Stimulated activated CD4-positive, alpha-beta T cell treated with anti-CD3 and anti-CD28 coated beads, Interleukin-2, amount 100 ng/mL, for 24 hours (primary cell): ENCODE measurements around the gene MYLK2.

Source experiments
- DNase-seq, 2 donors: peaks; one replicate each; pipeline ENCODE4 v3.0.0-alpha.2; 2020

The MYLK2 gene

DNA sequence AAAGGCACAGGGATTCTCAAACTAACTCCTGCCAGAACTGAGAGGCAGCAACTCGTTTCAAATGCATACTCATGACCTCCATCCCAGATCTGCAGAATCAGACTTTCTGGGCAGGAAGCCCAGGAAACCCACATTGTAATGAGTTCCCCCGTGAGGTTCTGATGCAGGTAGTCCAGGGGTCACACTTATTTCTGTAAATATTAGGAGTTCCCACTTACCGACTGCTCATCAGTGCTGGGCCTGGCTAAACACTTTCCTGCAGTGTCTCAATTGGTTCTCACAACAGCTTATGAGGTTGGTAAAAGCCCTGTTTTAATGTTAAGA, 39.6 kb downstream of the MYLK2 start:
- no peak for DNase-seq

DNA sequence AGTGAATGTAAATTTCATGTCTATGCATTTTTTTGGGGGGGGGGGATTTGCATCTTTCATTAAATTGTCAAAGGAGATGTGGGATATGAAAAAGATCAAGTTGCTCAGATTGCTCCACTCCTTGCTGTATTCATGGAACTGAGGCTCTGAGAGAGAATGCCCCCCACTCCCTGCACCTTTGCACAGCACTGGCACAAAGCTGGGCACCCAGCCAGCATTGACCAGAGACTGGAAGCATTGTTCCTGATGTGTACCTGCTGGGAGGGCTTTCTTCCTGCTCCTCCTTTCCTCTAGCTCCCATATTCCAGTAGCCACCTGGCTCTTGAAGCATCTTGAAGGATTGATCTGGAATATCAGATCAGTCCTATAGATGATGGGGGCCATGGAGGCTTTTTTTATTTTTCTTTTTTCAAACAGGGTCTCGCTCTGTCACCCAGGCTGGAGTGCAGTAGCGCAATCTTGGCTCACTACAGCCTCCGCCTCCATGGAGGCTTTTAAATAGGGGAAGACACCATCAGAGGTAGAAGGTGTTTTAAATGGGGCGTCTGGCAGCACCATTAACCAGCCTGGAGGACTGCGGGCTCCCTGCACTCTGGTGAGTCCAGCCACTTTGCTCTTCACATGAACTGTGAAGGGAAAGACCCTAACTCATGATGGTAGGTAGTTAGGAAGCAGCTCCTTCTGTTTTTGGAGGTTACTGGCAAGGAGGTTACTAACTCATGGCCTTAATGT, 40.3 kb downstream of the MYLK2 start:
- no peak for DNase-seq

DNA sequence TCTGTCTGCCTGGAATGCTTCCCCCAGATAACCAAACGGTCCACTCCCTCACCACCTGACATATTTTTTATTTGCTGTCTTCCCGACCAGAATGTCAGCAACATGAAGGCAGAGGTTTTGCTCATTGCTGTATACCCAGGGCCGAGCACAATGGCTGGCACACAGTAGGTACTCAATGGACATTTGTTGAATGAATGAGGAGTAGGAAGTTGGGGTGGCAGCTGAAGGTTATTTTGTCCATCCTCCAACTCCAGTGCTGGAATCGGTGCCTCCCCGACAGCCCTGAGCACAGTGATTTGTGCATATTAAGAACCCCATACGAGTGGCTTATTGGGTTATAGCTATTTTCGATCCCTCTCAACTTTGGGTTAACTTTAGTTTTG, 40.8 kb downstream of the MYLK2 start:
- no peak for DNase-seq

DNA sequence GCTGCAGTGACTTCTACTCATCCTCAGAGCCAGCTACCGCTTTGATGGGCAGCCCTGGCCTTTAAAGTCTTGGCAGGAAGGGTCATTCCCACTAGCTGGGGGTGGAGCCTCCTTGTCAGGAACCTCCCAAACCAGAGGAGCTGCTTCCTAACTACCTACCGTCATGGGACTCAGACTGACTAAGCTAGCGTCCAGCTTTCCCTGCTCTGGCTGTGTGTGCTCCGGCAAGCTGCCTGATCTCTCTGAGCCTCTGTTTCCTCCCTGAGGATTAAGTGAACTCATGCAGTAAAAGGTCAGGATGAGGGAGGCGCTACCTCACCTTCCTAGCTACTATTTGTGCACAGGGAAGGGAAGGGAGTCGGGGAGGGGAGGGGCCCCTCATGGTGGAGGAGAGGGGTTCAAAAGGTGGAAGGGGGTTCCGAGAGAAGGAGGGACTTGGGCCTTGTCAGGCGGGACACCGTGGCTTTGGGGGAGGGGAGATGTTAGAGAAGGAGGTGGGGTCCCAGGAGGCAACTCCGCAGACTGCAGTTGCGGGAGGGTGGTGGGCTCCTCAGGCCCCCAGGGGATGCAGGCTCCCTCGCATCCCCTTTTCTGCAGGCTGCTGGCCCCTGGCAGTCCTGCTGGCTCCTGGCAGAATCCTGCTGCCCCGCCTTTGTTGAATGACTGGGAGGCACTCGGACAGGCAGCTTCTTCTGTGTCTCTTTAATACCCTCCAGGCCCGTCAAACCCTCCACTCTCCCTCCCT, 41.4 kb downstream of the MYLK2 start:
- DNase-seq: no peak

DNA sequence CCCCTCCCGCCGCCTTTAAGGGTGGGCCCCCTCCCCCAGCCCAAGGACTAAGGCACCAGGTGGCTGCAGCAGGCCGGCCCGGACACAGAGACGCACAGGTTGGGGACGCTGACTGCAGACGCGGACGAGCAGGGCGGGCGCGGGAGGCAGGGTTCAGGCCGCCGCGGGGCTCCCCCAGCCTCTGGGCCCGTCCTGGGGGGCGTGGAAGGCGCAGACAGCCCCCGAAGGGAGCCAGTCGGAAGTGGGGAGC, 41.9 kb downstream of the MYLK2 start:
- no peak for DNase-seq

DNA sequence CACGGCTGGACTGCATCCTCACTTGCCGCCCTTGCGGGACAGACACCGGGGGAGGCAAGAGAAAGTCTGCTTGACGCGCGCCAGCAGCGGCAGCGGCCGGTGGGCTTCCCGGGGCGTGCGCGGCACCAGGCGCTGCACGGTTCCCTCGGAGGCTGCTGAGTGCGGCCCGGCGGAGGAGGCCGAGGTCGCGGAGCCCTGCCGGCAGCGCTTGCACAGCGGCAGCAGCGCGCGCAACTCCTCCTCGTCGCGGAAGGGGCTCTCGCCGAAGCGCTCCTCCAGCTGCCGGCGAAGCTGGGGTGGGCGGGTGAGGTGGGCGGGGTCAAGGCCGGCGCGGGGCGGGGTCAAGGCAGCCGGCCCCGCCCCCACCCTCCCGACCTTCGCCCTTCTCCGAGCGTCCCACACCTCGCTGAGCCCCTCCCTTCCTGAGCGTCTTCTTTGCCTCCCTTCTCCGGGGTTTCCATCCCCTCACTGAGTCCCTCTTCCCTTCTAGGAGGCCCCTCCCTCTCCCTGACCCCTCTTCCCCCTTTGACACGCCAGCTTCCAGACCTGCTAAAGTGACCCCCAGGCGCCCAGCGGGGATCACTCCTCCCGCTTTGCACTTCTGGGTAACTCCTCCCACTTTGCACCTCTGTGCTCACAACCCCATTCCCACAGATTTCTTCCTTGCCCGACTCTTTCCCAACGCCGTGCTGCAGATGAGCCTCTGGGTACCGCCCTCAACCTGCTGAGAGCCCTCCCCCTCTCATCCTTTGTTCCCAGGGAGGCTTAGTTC, 42.4 kb downstream of the MYLK2 start:
- DNase-seq: peak; percentile 64 to 75

DNA sequence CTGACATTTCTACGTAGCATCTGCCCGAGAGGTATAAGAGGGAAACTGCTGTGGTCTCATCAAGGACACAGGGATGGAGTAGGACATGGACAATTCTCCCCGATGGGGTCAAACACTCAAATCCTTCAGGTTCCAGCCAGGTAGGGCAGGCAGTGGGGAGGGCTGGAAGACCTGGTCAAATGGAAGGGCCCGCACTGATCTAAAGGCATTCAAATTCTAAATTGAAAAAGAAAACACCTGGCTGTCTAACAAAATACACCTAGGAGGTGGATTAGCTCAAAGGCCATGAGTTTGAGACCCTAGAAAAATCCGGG, 43.0 kb downstream of the MYLK2 start:
- DNase-seq: no peak

DNA sequence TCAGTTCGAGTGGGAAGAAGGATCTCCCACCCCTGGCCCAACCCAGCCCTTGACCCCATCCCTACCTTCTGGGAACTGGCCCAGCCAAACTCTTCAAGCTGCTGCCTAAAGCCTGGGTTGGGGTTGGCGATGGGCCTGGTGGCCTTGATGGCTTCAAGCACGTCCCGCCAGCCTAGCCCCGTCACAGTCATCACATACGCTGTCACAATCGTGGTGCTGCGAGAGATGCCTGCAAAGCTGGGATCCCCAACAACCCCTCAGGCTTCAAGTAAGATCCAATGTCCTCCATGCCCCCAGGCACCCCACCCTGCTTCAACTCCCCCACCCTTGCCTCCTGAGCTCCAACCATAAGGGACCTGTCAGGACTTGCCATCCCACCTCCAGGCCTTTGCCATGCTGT, 43.4 kb downstream of the MYLK2 start:
- DNase-seq: no peak

DNA sequence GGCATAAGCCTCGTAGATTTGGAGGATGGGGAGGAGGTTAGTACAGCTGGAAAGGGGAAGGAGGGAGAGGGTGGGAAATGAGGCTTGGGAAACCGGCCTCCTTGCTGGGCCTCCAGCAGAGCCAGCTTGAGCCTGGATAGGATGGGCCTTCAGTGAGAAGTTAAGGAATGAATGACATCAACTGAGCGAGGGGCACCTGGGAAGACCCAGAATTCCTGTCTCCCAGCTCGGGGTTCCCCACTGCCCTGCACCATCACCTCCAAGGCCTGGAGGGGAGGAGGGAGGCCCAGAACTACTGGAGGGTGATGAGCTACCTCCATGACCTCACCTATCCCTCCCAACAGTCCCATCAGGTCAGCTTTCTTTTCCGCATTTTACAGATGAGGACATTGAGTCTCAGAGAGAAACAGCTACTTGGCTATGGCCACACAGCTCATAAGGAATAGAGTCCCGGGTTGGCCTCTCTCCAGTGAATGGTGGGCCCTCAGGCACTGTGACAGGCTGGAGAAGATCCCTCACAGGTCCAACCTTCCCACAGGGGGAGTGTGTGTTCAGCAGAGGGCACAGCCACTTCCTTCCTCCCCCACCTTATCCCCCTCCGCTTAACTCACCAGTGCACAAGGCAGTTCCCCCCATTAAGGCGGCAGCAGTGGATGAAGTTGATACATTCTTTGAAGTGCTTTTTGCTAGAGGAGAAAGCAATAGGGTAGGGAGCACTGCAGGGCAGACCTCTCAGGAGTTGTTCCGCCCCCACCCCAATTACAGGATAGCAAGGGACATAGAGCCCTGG, 44.3 kb downstream of the MYLK2 start:
- DNase-seq: no peak

DNA sequence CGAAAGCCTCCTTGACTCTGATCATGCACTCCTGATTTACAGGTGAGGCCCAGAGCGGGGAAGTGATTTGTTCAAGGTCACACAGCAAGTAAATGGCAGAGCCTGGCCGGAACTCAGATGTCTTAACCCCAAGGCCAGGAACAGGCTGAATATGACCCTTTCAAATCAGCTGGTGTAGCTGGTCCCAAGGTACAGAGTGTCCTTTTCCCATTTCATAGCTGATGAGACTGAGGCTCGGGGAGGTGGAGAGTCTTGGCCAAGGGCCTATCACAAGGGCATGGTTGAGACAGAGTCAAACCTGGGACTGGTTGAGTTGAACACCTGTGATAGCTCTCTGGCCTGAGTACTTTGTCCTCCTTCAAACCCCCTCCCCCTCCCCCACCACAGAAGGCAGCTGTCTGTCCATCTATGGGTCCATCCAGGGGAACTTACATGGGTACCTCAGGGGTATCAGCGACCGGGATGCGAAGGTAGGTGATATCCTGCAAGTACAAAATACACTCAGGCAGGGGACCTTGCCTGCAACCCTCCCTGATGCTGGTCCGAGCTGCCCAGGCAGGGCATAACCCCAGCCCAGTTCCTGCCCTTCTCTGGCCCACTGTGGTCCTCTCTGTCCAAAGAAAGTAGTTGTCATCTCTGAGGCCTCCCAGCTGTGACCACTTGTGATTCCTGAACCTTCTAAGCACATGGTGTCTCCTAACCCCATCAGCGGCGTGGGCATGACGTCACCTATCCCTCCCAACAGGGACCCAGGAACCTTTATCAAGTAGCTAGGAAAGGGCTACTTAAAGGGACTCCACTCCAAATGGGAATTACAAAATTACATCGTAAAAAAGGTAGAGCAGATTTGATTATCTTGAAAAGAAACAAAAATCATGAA, 45.6 kb downstream of the MYLK2 start:
- no peak for DNase-seq

DNA sequence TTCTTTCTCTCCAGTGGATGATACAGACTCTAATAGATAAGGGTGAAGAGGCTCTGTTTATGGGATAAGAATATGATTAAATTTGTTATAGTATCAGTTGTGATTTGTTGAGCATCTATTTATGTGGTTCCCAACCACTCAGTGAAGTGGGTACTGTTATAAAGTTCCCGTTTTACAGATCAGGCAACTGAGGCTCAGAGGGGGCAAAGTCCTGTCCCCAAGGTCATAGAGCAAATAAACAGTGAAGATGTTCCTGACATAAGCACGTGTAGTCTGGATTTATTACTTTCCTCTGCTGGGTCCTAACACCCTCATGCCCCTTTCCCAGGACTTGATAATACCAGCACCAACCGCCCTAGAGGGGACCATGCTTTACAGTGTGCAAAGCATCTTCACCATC, 47.1 kb downstream of the MYLK2 start:
- DNase-seq: no peak

DNA sequence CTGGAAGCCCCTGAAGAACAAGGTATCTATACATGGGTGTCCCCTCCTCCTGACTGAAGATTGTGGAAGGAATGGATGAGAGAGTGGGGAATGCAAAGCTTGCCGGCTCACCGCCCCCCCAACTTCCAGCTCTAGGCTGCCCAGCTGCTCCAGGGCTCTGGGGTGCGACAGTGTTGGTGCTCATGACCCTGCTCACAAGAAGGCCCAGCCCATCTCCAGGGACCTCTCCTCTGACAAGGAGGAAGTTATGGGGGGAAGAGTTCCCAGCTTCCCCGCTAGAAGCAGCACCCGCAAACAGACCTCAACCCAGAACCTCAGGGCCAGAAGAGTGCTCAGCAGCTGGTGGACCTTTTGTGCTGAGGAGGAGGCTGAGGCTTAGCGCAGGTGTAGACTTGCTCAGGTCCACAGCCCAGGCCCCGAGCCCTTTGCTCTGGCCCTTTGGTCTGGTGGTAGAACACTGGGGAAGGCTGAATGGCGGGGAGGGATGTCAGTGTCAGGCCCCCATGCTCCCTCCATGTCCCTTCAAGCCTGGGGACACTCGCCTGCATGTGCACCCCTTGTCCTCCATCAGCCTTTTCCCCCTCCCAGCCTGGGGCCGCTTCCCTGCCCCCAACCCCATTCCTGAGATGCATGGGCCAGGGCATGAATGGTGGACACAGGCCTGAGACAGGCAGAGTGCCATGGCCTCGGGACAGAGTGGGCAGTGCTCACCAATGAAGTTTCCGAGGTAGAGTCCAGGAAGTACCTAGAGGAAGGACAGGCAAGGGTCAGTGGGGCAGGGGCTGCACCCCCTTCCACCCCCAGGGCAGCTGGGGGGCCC, 49.9 kb downstream of the MYLK2 start:
- no peak for DNase-seq

DNA sequence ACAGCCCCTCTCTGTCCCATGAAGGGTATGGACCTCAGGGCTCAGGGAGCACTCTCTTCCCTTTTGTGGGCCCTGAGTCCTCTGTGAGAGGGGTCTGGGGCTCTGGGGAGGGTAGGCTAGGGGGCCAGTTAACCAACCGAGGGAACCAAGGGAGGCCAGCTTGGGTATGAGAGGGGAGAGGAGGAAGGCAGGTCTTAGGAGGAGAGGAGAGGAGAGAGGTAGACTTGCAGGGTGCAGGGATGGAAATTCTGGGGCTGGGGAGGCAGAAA, 50.5 kb downstream of the MYLK2 start:
- no peak for DNase-seq

DNA sequence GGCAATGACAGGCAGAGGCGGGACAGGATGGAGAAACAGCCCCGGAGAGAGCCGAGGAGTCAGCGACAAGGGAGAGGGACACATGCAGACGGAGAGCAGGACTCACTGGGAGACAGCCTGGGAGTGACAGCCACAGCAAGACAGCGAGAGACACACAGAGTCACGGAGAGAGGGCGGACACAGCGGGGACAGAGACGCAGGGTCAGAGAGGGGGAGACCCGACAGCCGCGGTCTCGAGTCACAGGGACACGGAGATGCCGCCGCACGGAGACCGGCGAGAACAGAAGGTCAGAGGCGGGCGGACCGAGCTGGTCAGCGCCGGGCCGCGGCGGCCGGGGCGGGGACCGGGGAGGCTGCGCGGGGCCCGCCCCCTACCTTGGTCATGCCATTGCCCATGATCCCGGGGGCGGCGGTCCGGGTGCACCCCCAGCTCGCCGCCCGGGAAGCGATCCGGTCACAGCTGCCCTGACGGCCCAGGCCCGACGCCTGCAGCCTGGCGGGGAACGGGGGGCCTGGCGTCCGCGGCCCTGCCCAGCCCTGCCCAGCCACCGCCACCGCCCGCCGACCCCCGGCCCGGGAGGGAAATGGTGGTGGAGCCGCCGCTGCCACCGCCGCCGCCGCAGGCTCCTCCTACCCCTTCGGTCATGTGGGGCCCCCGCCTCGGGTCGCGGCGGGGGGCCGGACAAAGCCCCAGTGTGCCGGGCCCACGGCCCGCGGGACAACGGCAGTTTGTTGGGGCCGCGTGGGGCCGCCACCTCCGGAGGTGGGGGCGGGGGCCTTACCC, 51.0 kb downstream of the MYLK2 start, which contains the start of the genes DUSP15 and TTLL9:
DUSP15 (minus strand) TSS at position 586 of the 784 bp plus-strand sequence; CDS start at position 396, 190 bp downstream.
TTLL9 (plus strand) TSS at position 693 of the 784 bp plus-strand sequence. CDS start 493 bp downstream, outside the sequence.
- no peak for DNase-seq

DNA sequence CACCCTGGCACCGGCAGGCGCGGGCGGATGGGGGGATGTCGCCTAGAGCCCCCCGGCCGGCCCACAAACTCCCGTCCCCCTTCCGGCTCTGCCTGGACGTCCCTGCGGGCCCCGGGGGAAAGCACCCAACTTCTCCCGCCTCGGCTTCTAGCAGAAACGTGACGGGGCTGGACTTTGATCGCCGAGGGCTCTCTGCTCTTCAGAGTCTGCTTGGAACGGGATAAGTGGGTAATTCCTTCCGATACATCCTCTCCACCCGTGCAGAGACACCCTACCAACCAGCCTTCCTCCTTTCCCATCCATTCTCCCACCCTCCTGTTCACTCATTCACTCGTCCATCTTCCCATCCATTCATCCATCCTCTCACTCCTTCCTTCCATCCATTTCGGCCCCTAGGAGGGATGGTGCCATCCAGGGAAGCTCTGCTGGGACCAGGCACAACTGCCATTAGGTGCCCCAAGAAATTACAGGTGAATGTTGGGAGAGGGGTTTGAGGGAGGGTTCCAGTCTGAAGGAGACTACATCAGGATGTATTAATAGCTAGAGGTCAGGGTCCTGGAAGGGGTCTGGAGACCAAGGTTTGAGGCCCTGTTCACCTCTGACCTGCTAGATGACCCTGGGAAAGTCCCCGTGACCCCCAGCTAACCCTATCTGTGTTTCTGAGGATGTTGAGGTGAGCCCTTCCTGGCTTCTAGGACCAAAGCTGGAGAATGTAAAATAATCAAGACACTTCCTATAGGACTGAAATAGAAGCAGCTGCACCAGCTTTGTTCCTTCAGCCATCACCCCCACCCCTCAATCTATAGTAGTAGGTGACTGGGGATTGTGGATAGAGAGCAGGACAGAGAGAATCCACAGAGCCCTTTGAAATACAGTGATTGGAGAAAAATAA, 51.8 kb downstream of the MYLK2 start:
- no peak for DNase-seq

DNA sequence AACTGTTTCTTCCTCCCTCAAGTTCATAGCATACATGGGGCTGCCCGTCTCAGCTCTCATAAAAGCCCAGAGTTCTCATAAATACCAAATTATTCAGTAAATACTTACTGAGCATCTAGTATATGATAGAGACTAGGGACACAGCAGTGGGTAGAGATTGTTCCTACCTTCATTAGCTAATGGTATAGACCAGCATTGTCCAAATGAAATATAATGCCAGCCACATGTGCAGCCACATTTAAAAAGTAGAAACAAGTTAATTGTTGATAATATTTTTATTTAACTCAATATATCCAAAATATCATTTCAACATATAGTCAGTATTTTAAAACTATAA, 52.4 kb downstream of the MYLK2 start:
- DNase-seq: no peak

DNA sequence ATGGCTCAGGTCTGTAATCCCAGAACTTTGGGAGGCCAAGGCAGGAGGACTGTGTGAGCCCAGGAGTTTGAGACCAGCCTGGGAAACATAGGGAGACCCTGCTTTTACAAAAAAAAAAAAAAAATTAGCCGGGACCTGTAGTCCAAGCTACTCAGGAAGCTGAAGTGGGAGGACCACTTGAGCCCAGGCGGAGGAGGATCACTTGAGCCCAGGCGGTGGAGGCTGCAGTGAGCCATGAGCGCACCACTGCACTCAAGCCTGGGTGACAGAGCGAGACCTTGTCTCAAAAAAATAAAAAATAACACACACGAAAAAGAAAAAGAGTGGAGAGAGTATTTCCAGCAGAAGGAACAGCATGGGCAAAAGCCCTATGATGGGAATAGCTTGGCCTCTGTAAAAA, 53.2 kb downstream of the MYLK2 start:
- DNase-seq: no peak

DNA sequence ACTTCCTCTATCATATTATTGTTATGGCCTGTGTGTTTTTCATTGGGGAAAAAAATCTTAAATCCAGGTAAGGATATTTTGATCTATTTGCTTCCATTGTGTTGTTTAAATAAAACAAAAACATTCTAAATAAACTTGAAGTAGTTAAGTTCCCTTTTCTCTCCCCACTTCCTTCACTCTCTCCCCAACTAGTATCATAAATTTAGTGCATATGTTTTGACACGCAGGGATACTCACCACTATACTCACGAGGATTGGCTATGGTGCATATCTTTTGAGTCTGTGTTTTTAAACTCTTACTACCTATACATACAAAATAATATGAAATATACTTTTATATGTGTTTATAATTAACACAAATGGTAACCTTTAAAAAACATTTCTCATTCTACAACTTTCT, 56.5 kb downstream of the MYLK2 start:
- no peak for DNase-seq

DNA sequence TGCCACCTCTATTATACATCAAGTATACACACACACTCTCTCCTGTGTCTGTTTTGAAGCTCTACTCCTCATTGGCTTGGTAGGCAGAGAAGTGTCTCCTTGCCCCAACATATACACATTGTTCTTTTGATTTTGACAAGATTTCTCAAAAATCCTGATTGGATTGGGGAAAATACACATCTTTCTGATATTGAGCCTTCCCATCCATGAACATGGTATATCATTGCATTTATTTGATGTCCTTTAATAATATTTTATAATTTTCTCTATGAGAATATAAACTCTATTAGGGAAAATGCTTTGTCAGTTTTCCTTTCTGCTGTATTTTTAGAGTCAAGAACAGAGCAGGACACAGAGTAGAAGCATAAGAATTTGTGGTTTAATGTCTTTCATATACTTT, 58.5 kb downstream of the MYLK2 start:
- no peak for DNase-seq
